Stimulated activated naive CD8-positive, alpha-beta T cell treated with anti-CD3 and anti-CD28 coated beads, Interleukin-15, Interleukin-2, amounts not matched to agents 100 ng/mL and 50 ng/mL, for 24 hours (primary cell): Measurements from ENCODE around the gene PITPNC1.
"Not testable (repeated sequence)": the region's sequence is repeated elsewhere in the genome, so short reads cannot be mapped to it uniquely, and the experiment has no call there.

Experiments used
- H3K27ac Mint-ChIP-seq: one replicate; pipeline ENCODE4 v1.8.0; 2021; ENCODE audit warnings: mild to moderate bottlenecking, mixed read lengths
- H3K27me3 Mint-ChIP-seq: one replicate; pipeline ENCODE4 v1.8.0; 2021; ENCODE audit warnings: mixed read lengths
- H3K36me3 Mint-ChIP-seq: one replicate; pipeline ENCODE4 v1.8.0; 2021; ENCODE audit warnings: low read depth, mixed read lengths
- H3K4me1 Mint-ChIP-seq: one replicate; pipeline ENCODE4 v1.8.0; 2021; ENCODE audit warnings: low read depth, mixed read lengths
- H3K4me3 Mint-ChIP-seq: one replicate; pipeline ENCODE4 v1.8.0; 2021; ENCODE audit warnings: mild to moderate bottlenecking, mixed read lengths
- H3K9me3 Mint-ChIP-seq: one replicate; pipeline ENCODE4 v1.8.0; 2021; ENCODE audit warnings: mixed read lengths

The PITPNC1 gene

DNA sequence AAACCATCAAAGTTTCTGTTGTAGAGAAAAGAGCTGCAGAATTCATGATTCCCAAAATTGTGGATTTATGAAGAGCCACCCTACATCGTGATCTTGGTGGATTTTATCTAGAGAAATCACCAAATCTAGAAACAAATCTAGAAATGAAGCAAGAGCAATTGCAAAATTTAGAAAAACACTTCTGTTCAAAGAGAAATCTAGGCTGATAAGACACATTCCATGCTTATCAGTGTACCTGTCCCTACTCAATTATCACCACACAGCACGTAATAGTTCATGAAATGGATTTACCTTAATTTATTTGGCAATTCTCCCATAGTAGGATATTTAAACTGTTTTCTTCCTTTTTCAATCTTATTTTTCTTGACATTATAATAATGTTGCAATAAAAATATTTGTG is 246.7 kb downstream of the PITPNC1 start:
- Mint-ChIP-seq H3K36me3 (peaks cover 9% of the 10 kb centered on the region), H3K4me3 (no peak overlapping the region), H3K4me1 (no peaks in the 10 kb centered on the region), H3K9me3 (no peaks in the 10 kb centered on the region), H3K27ac (no peak overlapping the region), H3K27me3 (no peaks in the 10 kb centered on the region)

DNA sequence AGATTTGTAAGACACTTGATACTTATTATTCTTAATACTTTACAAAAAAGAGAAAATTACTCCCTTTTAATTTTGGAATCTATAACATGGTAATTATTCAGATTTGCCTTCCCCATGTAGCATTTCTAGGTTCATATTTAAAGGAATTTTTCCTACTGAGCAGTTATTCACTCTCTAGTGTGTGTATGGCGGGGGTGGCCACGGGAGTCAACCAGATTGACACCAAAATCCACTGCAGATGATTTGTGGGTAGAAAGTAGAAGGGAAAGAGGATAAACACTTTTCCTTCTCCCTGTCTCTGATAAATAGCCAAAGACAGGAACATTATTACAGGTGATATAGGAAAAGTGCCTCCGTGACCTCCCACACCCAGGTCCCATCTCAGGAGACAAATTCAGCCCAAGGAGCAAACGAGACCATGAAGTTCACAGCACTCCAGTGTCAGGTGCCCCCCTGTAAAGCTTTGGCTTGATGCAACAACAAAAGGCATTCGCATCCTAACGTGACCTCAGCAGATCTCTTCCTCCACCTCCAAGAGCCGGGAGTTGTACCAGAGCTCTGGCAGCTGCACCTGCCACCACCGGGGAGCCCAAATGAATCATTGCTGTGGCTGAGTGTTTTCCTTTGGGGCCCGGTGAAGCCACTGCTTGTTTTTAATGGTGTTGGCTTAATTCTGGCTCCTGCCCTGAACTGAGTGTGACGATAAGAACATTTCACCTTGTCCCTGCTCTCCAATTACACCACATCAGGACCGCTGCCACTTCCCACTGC is 248.0 kb downstream of the PITPNC1 start:
- H3K9me3 Mint-ChIP-seq, result no peaks in the 10 kb centered on the region
- peaks cover 9% of the 10 kb centered on the region for H3K36me3 Mint-ChIP-seq
- H3K27me3 Mint-ChIP-seq, result no peaks in the 10 kb centered on the region
- H3K4me1 Mint-ChIP-seq, result no peaks in the 10 kb centered on the region
- H3K27ac Mint-ChIP-seq, result peak overlapping the region; percentile 8
- no peak overlapping the region for H3K4me3 Mint-ChIP-seq

DNA sequence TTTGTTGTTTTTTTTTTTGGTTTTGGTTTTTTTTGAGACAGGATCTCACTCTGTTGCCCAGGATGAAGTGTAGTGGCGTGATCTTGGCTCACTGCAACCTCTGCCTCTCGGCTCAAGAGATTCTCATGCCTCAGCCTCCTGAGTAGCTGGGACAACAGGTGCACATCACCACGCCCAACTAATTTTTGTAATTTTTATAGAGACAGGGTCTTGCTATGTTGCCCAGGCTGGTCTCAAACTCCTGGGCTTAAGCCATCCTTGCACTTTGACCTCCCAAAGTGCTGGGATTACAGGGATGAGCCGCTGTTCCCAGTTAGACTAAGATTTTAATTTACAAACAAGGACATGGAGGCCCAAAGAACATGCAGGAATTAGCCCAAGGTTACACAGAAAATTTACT is 248.9 kb downstream of the PITPNC1 start:
- Mint-ChIP-seq H3K36me3 (peaks cover 5% of the 10 kb centered on the region), H3K27ac (no peak overlapping the region), H3K4me1 (no peaks in the 10 kb centered on the region), H3K4me3 (no peak overlapping the region), H3K27me3 (no peaks in the 10 kb centered on the region), H3K9me3 (no peaks in the 10 kb centered on the region)

DNA sequence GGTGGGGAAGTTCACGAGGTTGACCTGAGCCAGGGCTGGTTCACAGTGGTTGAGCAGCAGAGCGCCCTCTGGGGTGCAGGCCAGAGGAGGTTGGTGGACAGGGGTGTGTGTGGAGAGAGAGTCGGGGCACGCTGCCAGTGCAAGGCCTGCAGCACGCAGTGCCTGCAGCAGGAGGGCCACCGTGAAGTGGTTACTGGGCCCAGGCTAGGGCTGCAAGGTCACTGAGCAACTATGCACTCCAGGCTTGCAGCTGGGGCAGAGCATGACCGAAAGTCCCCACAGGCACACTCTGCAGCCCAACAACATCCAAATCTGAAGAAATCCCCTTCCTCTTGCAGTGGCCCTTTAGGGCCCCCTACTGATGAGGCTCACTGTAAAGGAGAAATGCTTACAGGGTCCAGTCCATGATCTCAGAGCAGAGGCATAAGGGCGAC is 251.5 kb downstream of the PITPNC1 start:
- H3K27ac Mint-ChIP-seq, result no peak overlapping the region
- H3K9me3 Mint-ChIP-seq, result no peaks in the 10 kb centered on the region
- no peaks in the 10 kb centered on the region for H3K4me1 Mint-ChIP-seq
- no peaks in the 10 kb centered on the region for H3K27me3 Mint-ChIP-seq
- no peak overlapping the region for H3K4me3 Mint-ChIP-seq
- peaks cover 15% of the 10 kb centered on the region for H3K36me3 Mint-ChIP-seq

DNA sequence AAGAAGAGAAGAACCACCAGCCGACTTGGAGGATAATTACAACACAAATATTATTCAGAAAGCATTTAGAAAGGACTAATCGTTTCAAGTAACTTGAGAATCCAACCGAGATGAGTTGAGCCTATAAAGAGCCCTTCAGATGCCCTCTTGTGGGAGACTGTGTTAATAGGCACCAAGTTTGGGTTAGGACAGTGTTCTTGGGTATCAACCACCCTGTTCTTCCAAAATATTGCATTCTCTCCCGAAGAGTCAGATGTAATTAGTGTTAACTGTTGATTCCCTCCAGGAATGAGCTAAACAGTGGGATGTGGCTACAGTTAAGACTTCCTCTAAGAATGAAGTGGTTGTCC is 252.9 kb downstream of the PITPNC1 start:
- H3K27me3 Mint-ChIP-seq, result no peaks in the 10 kb centered on the region
- H3K27ac Mint-ChIP-seq, result no peak overlapping the region
- H3K4me1 Mint-ChIP-seq, result no peaks in the 10 kb centered on the region
- H3K4me3 Mint-ChIP-seq, result no peak overlapping the region
- peaks cover 15% of the 10 kb centered on the region for H3K36me3 Mint-ChIP-seq
- no peaks in the 10 kb centered on the region for H3K9me3 Mint-ChIP-seq

DNA sequence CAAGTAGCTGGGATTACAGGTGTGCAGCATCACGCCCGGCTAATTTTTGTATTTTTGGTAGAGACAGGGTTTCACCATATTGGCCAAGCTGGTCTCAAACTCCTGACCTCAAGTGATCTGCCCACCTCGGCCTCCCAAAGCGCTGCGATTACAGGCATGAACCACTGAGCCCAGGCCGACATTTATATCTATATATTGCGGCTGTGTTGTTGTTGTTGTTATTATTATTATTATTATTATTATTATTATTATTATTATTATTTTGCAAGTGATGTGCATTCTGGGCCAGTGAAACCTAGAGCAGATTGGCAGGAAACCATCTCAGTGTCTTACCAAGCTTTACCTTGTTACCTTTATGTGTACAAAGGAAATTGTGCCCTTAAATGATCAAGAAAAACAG is 253.8 kb downstream of the PITPNC1 start:
- not testable (repeated sequence) for H3K4me3 Mint-ChIP-seq, H3K4me1 Mint-ChIP-seq, H3K9me3 Mint-ChIP-seq, H3K27ac Mint-ChIP-seq, H3K27me3 Mint-ChIP-seq
- peaks cover 22% of the 10 kb centered on the region for H3K36me3 Mint-ChIP-seq

DNA sequence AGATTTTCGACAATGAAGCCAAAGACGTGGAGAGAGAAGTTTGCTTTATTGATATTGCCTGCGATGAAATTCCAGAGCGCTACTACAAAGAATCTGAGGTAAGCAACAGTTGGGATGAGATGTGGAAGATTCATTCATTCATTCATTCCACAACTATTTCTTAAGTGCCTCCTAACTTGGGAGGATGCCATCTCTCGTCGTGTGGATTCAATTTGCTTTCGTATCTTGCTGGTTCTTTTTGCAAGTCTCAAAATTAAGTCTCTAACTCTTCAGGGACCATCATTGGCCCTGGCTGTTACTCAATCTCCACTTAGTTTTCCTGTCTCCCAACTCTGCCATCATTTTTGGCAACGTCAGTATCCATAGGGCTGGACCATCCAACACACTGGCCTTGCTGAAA is 255.1 kb downstream of the PITPNC1 start:
- Mint-ChIP-seq H3K9me3 (no peaks in the 10 kb centered on the region), H3K4me1 (no peaks in the 10 kb centered on the region), H3K36me3 (peaks cover 28% of the 10 kb centered on the region), H3K4me3 (no peak overlapping the region), H3K27ac (no peak overlapping the region), H3K27me3 (no peaks in the 10 kb centered on the region)

DNA sequence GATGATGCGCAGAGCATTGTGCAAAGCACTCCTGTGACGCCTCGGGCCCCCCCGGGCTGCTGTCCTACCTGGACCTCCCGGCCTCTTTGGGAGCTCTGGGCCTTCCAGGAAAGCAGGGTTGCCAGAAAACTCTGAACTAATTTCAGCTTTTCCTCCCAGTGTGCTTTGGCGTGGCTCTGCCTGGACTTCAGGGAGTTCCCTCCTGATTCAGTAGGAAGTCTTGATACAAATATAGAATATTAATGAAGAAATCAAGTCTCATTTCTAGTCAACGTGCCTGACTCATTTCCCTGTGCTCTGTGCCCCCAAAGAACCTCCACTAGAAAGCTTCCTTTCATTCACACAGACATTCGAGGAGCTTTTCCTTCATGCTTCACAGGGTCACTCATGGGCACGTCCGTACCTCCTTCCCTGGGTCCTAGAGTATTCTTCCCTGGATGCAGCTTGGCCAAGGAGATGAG is 256.7 kb downstream of the PITPNC1 start:
- Mint-ChIP-seq H3K36me3 (peaks cover 31% of the 10 kb centered on the region), H3K4me1 (no peaks in the 10 kb centered on the region), H3K4me3 (no peak overlapping the region), H3K27ac (no peak overlapping the region), H3K9me3 (no peaks in the 10 kb centered on the region), H3K27me3 (no peaks in the 10 kb centered on the region)

DNA sequence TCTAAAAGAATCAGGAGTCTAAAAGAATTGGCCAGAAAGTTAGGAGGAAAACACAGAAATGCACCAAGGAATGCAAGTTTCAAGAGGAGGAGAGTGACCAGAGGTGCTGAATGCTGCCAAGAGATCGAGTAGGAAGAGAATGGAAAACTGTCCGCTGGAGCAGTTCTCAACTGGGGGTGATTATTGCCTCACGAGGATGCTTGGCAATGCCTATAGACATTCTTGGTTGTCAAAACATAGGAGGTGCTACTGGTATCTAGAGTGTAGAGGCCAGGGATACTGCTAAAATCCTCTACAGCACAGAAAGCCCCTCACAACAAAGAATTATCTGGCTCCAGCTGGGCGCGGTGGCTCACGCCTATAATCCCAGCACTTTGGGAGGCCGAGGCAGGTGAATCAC is 258.6 kb downstream of the PITPNC1 start:
- H3K4me1 Mint-ChIP-seq, result no peaks in the 10 kb centered on the region
- no peaks in the 10 kb centered on the region for H3K27me3 Mint-ChIP-seq
- peaks cover 31% of the 10 kb centered on the region for H3K36me3 Mint-ChIP-seq
- H3K27ac Mint-ChIP-seq, result no peak overlapping the region
- no peak overlapping the region for H3K4me3 Mint-ChIP-seq
- H3K9me3 Mint-ChIP-seq, result no peaks in the 10 kb centered on the region

DNA sequence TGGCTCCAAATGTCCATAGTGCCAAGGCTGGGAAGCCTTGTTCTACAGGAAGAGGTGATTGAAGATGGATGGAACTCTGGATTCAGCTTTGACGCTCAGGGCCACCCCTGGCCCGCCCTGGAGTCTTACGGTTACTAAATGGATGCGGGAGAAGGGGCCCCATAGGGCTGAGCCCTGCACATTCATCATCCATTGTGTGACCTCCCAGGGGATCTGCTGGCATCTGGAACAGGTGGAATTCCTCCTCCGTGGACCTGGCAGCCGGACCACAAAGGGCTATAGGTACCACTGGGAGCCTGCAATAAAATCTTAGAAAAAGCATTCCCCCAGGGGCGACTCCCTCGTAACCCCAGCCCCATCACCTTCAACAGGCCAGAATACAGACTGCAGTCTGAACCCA is 259.2 kb downstream of the PITPNC1 start:
- no peak overlapping the region for H3K27ac Mint-ChIP-seq
- no peaks in the 10 kb centered on the region for H3K27me3 Mint-ChIP-seq
- H3K4me3 Mint-ChIP-seq, result no peak overlapping the region
- no peaks in the 10 kb centered on the region for H3K9me3 Mint-ChIP-seq
- no peaks in the 10 kb centered on the region for H3K4me1 Mint-ChIP-seq
- peaks cover 31% of the 10 kb centered on the region for H3K36me3 Mint-ChIP-seq

DNA sequence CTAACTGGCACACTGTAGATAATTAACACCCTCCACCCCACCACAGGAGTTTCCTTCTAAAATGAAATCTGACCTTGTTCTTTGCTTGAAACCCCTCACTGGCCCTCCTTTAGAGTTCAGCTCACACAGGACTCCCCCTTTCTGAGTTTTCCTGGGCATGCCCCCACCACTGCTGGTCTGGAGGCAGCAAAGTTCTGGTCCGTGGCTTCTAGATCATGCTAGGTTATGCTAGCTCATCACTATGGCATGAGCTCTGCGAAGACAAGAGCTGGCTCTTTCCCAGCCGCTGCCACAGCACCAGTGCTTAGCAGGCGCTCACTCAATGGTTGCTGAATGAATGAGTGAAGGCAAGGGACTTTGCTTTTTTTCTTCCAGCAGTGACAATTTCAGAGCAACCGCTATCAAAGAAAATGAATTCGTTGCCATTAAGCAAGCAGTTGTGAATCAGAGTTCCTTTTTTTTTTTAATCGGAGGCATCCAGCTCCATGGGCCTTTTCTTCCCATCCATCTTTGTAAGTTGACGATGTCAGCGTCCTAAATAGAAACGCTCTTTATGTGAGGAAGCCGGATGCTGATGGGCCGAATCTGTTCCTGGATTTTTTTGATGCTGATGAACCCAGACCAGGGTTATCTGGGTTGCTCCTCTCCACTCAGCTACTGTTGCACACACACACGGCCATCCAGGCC is 259.9 kb downstream of the PITPNC1 start:
- Mint-ChIP-seq H3K4me3 (no peak overlapping the region), H3K36me3 (peaks cover 27% of the 10 kb centered on the region), H3K4me1 (no peaks in the 10 kb centered on the region), H3K27ac (no peak overlapping the region), H3K27me3 (no peaks in the 10 kb centered on the region), H3K9me3 (no peaks in the 10 kb centered on the region)

DNA sequence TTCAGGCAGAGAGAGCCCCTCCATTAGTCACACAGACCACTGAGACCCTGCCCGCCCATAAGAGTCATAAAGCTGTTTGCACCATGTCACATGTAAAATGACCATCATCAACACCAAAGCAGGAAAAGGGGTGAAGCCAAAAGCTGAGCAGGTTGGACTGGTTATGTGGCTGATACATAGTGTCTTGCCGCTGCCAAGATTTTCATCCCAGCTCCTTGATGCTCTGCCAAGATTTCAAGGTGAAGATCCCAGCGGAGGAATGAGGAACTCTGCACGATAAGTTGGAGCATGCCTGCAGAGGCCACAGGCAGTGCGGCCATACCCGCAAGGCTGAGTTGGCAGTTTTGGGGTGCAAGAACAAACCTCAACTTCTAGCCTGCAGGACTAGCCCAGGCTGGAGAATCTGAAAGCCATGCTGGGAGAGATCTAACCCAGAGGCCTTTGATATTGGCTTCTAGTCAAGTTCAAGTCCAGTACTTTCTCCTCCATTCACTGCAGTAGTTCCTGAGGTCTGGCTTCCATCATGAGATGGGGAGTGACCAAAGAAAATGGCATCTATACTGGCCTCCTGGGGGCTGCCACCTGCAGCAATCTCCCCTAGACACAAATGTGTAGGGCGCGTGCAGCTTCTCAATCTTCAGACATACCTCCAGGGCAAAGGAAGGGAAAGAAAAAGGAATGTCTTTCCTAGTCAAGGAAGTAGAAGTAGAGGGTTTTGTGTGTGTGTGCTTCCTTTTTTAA is 261.0 kb downstream of the PITPNC1 start:
- Mint-ChIP-seq H3K27me3 (no peaks in the 10 kb centered on the region), H3K36me3 (peaks cover 22% of the 10 kb centered on the region), H3K9me3 (no peaks in the 10 kb centered on the region), H3K4me3 (no peak overlapping the region), H3K4me1 (no peaks in the 10 kb centered on the region), H3K27ac (no peak overlapping the region)

DNA sequence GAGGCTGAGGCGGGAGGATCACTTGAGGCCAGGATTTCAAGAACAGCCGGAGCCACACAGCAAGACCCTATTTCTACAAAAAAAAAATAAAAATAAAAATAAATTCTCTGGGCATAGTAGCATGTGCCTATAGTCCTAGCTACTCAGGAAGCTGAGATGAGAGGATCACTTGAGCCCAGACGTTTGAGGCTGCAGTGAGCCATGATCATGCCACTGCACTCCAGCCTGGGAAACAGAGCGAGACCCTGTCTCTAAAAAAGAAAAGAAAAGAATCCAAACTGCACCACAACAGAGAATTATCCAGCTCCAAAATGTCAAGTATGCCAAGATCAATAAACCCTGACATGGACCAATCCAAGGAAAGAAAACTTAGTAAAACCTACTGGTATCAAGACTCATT is 261.8 kb downstream of the PITPNC1 start:
- Mint-ChIP-seq H3K4me3 (no peak overlapping the region), H3K27ac (no peak overlapping the region), H3K36me3 (peaks cover 22% of the 10 kb centered on the region), H3K27me3 (no peaks in the 10 kb centered on the region), H3K9me3 (no peaks in the 10 kb centered on the region), H3K4me1 (no peaks in the 10 kb centered on the region)

DNA sequence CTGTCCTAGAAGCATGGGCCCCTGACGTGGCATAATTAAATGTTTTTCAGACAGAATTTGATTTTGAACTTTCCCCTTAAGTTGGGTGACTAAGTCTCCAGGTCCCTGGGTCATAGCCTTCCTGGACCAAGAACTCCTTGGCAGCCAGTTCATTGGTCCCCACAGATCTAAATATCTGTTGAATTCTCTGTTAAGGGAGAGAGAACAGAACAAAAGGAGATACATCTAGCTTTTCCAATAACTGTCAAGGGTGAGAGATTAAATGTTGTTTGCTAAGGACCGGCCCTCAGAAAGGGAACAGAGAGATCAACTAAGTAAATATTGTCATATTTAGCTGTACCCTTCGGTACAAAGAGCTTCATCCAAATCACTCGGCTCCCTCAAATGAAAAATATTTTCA is 262.5 kb downstream of the PITPNC1 start:
- Mint-ChIP-seq H3K36me3 (peaks cover 22% of the 10 kb centered on the region), H3K4me3 (no peak overlapping the region), H3K27ac (no peak overlapping the region), H3K27me3 (no peaks in the 10 kb centered on the region), H3K9me3 (no peaks in the 10 kb centered on the region), H3K4me1 (no peaks in the 10 kb centered on the region)

DNA sequence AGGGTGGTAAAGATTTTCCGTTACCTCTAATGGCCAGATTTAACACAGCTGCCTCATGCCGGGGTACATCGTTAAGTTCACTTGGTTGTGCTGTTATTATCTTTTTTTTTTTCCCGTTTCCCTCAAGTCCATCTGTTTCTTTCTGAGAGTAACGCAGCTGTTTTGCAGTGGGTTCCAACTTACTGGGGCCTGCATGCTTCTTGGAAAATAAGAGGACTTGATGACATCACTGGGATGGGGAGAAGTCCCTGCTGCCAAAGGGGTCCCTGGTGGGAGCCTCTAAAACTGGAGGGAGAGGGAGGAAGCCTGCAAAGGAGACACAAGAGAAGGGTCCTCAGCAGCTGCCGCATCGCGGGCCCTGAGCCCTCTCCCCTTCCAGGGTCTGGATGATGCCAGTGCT is 262.9 kb downstream of the PITPNC1 start:
- no peak overlapping the region for H3K4me3 Mint-ChIP-seq
- H3K27me3 Mint-ChIP-seq, result no peaks in the 10 kb centered on the region
- no peak overlapping the region for H3K27ac Mint-ChIP-seq
- no peaks in the 10 kb centered on the region for H3K9me3 Mint-ChIP-seq
- H3K4me1 Mint-ChIP-seq, result no peaks in the 10 kb centered on the region
- H3K36me3 Mint-ChIP-seq, result peaks cover 22% of the 10 kb centered on the region
